ENCODE results near the gene NADSYN1. TPM values are rescaled to one million over a fixed set of nuclear protein-coding genes. Genes with fewer than 3 reads are reported as not detected.

The NADSYN1 gene
- total RNA-seq, 1 donor from 2014 or later: 55.4 TPM

DNA sequence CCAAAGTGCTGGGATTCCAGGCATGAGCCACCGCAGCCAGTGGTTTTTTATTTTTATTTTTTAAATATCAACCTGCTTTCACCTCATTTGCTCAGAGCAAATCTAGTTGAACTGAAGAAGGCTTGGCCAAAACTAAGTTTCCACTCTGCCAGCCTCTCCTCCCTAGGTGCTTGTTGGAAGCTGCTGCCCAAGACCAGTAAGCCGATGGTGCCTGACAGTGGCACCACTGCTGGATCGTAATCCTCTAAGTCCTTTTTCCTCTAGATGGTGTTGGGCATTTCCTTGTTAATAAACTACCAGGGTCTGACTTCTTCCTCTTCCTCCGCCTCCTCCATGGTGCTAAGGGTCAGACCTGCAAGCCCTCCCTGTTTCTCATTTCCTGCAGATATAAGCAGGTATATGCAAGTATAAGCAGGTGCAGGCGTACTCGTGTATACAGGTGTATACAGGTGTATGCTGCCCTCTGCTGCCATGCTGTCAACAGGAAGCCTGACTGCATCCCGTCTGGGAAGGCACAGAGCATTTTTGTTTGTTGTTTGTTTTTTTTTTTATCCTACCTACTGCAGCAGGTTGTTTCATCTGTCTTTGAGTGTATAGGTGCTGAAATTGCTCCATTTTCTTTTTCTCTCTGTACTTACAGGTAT is 1.6 kb downstream of the NADSYN1 start:
- Mint-ChIP-seq H3K9me3 (ENCODE audit: unreplicated experiment) (no peaks in the 10 kb centered on the region), H3K4me3 (ENCODE audit: unreplicated experiment) (peak overlapping the region; percentile 47), H3K27ac (ENCODE audit: unreplicated experiment) (no peak overlapping the region), H3K36me3 (ENCODE audit: unreplicated experiment) (peaks cover 27% of the 10 kb centered on the region), H3K4me1 (ENCODE audit: unreplicated experiment) (peaks cover 22% of the 10 kb centered on the region), H3K27me3 (ENCODE audit: unreplicated experiment) (no peaks in the 10 kb centered on the region)
- TF ChIP-seq, protein P1, sequence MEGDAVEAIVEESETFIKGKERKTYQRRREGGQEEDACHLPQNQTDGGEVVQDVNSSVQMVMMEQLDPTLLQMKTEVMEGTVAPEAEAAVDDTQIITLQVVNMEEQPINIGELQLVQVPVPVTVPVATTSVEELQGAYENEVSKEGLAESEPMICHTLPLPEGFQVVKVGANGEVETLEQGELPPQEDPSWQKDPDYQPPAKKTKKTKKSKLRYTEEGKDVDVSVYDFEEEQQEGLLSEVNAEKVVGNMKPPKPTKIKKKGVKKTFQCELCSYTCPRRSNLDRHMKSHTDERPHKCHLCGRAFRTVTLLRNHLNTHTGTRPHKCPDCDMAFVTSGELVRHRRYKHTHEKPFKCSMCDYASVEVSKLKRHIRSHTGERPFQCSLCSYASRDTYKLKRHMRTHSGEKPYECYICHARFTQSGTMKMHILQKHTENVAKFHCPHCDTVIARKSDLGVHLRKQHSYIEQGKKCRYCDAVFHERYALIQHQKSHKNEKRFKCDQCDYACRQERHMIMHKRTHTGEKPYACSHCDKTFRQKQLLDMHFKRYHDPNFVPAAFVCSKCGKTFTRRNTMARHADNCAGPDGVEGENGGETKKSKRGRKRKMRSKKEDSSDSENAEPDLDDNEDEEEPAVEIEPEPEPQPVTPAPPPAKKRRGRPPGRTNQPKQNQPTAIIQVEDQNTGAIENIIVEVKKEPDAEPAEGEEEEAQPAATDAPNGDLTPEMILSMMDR (IDR thresholded peaks at IDR 0.05): no peak
- no peak for DNase-seq (ENCODE audit: extremely low spot score, unreplicated experiment)

DNA sequence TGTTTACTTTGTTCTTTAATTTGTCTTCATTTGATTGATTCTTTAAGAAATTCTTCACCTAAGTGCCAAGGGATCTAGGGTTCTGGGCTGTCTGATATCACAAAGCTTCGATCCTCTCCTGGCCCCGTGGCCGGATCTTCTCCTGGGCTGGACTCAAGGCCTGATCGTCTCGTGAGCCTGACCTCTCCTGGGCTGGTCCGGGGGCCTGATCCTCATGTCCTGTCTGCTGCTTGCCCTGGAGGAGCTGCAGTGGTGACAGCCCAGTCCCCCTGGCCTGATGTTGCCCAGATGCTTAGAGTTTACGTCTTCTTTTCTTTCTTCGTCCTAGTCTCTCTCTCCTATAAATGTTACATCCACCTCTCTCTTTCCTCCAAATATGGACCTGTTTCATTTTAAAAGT is 3.3 kb downstream of the NADSYN1 start:
- Mint-ChIP-seq H3K4me3 (ENCODE audit: unreplicated experiment) (no peak overlapping the region), H3K27me3 (ENCODE audit: unreplicated experiment) (no peaks in the 10 kb centered on the region), H3K4me1 (ENCODE audit: unreplicated experiment) (peaks cover 19% of the 10 kb centered on the region), H3K36me3 (ENCODE audit: unreplicated experiment) (peaks cover 41% of the 10 kb centered on the region), H3K27ac (ENCODE audit: unreplicated experiment) (no peak overlapping the region), H3K9me3 (ENCODE audit: unreplicated experiment) (no peaks in the 10 kb centered on the region)
- DNase-seq (ENCODE audit: extremely low spot score, unreplicated experiment): no peak
- TF ChIP-seq, protein P1 (IDR thresholded peaks at IDR 0.05): no peak

DNA sequence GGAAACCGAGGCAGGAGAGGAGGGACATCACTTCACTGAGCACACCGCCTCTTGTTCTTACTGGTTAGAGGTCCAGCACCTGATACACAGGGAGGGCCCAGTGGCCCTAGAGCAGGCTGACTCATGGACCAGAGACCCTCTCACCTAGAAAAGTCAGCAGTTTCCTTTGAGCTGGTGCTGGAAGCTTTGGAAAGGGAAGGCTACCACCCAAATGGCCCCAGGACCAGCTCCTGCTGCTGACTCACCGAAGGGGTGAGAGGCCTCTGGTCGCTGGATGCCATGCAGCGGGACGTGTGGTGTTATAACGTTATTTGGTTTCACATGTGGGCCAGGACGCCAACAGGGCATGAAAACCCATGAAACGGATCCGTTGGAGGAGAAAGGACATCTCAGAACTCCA is 3.8 kb downstream of the NADSYN1 start:
- DNase-seq (ENCODE audit: extremely low spot score, unreplicated experiment): no peak
- Mint-ChIP-seq H3K4me1 (ENCODE audit: unreplicated experiment) (peaks cover 17% of the 10 kb centered on the region), H3K9me3 (ENCODE audit: unreplicated experiment) (no peaks in the 10 kb centered on the region), H3K27me3 (ENCODE audit: unreplicated experiment) (no peaks in the 10 kb centered on the region), H3K4me3 (ENCODE audit: unreplicated experiment) (no peak overlapping the region), H3K36me3 (ENCODE audit: unreplicated experiment) (peaks cover 43% of the 10 kb centered on the region), H3K27ac (ENCODE audit: unreplicated experiment) (no peak overlapping the region)
- TF ChIP-seq, protein P1 (IDR thresholded peaks at IDR 0.05): no peak

DNA sequence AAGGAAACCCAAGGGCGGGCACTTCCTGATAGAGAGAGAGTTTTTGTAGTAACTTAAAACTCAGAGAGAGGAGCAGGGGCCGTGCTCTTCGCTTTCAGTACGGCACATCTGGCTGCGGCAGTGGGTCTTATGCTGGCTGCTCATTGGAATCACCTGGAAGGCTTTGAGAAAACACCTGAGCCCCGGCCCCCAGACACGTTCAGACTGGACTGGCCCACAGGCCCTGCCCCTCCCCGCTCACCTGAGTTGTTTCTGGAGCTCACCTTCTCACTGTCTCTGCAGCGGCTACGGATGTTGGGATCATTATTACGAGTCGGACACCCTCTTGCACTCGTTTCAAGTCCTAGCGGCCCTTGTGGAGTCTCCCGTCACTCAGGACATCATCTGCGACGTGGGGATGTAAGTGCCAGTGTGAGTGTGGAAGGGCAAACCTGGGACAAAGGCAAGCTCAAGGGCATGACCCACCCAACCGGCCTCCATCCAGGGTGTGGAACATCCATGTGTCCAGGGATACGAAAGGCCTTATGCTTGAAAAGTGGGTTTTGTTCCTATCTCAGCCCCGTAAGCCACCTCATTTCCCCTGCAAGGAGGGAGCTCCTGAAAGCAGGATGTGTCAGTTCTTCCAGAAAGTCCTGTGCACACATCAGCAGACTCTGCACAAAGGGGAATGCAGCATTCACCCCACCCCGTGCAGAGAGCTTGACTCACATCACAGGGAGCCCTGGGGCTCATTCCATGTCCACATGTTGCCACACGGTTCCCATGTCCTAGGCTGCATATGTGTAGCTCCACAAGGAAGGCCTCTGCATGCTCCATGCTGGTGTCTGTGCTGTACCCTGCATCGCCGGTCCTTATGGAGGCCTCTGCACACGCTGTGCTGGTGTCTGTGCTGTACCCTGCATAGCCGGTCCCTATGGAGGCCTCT is 5.4 kb downstream of the NADSYN1 start:
- Mint-ChIP-seq H3K4me3 (ENCODE audit: unreplicated experiment) (no peak overlapping the region), H3K36me3 (ENCODE audit: unreplicated experiment) (peaks cover 43% of the 10 kb centered on the region), H3K27ac (ENCODE audit: unreplicated experiment) (no peak overlapping the region), H3K4me1 (ENCODE audit: unreplicated experiment) (peaks cover 11% of the 10 kb centered on the region), H3K27me3 (ENCODE audit: unreplicated experiment) (no peaks in the 10 kb centered on the region), H3K9me3 (ENCODE audit: unreplicated experiment) (no peaks in the 10 kb centered on the region)
- no peak for DNase-seq (ENCODE audit: extremely low spot score, unreplicated experiment)
- TF ChIP-seq, protein P1 (IDR thresholded peaks at IDR 0.05): no peak

Measured in osteocyte (in vitro differentiated cells).